GM19240 (cell line): ENCODE measurements around the gene SHKBP1.

ENCODE experiments used
- DNase-seq: peaks from one replicate; pipeline ENCODE4 v3.0.0; 2011; ENCODE audit warnings: low spot score; ENCODE audit not compliant: insufficient read length

The SHKBP1 gene

GRCh38 chr19:40601134-40601974, 24.7 kb downstream of the SHKBP1 start, which contains the start of gene LTBP4:
Gene LTBP4, plus strand, starts transcription at chr19:40601369. Its CDS starts 19 bp downstream, at chr19:40601388.
- DNase-seq, result no peak

GRCh38 chr19:40603071-40603388, 26.4 kb downstream of the SHKBP1 start:
- DNase-seq, result no peak

- DNase-seq, result peak; percentile 95
These were observed 26.9 kb downstream of the SHKBP1 start for GRCh38 chr19:40603389-40604170.

GRCh38 chr19:40604171-40604646, 27.5 kb downstream of the SHKBP1 start:
- DNase-seq, result no peak

- no peak for DNase-seq
These were observed 28.1 kb downstream of the SHKBP1 start for GRCh38 chr19:40604647-40605215.

- DNase-seq, result no peak
These were observed 28.7 kb downstream of the SHKBP1 start for GRCh38 chr19:40605216-40605971.

GRCh38 chr19:40607311-40608239, 30.9 kb downstream of the SHKBP1 start:
- DNase-seq, result no peak

- no peak for DNase-seq
These were observed 31.6 kb downstream of the SHKBP1 start for GRCh38 chr19:40608240-40608621.

GRCh38 chr19:40608957-40609356, 32.3 kb downstream of the SHKBP1 start:
- DNase-seq, result no peak

- peak; percentile 94 for DNase-seq
These were observed 33.1 kb downstream of the SHKBP1 start for GRCh38 chr19:40609561-40610395.

- no peak for DNase-seq
These were observed 33.9 kb downstream of the SHKBP1 start for GRCh38 chr19:40610396-40611064.

GRCh38 chr19:40611096-40611495, 34.4 kb downstream of the SHKBP1 start:
- no peak for DNase-seq

GRCh38 chr19:40611900-40612698, 35.4 kb downstream of the SHKBP1 start:
- no peak for DNase-seq

- no peak for DNase-seq
These were observed 36.4 kb downstream of the SHKBP1 start for GRCh38 chr19:40612831-40613689.

GRCh38 chr19:40613690-40614621, 37.3 kb downstream of the SHKBP1 start:
- peak; percentile 92 for DNase-seq
